Measurements from ENCODE around the gene FAM151A. TPM values are rescaled to one million over a fixed set of nuclear protein-coding genes. Genes with fewer than 3 reads are reported as not detected.

Gene FAM151A
- total RNA-seq, 1 donor from 2014 or later = not detected

GRCh38 chr1:54577612-54578011 is 45.7 kb downstream of the FAM151A start:
- no peak for TF ChIP-seq CTCF (IDR thresholded peaks at IDR 0.05; ENCODE audit: insufficient read depth, low read length, poor library complexity, severe bottlenecking)
- H3K27me3 ChIP-seq (ENCODE audit: control insufficient read depth, insufficient read depth, low read length) = peaks cover 6% of the 10 kb centered on the region
- H3K36me3 ChIP-seq (ENCODE audit: control insufficient read depth, insufficient read depth, low read length) = no peaks in the 10 kb centered on the region
- H3K4me3 ChIP-seq (ENCODE audit: low read depth, low read length) = no peak overlapping the region
- no peak for DNase-seq (ENCODE audit: low read depth)

GRCh38 chr1:54575605-54576290 is 47.6 kb downstream of the FAM151A start:
- DNase-seq (ENCODE audit: low read depth) = no peak
- Histone ChIP-seq H3K36me3 (ENCODE audit: control insufficient read depth, insufficient read depth, low read length) (no peaks in the 10 kb centered on the region), H3K27me3 (ENCODE audit: control insufficient read depth, insufficient read depth, low read length) (peaks cover 6% of the 10 kb centered on the region), H3K4me3 (ENCODE audit: low read depth, low read length) (no peak overlapping the region)
- no peak for TF ChIP-seq CTCF (IDR thresholded peaks at IDR 0.05; ENCODE audit: insufficient read depth, low read length, poor library complexity, severe bottlenecking)

GRCh38 chr1:54575161-54575560 is 48.2 kb downstream of the FAM151A start:
- no peak for TF ChIP-seq CTCF (IDR thresholded peaks at IDR 0.05; ENCODE audit: insufficient read depth, low read length, poor library complexity, severe bottlenecking)
- H3K4me3 ChIP-seq (ENCODE audit: low read depth, low read length) = no peak overlapping the region
- peaks cover 6% of the 10 kb centered on the region for H3K27me3 ChIP-seq (ENCODE audit: control insufficient read depth, insufficient read depth, low read length)
- H3K36me3 ChIP-seq (ENCODE audit: control insufficient read depth, insufficient read depth, low read length) = no peaks in the 10 kb centered on the region
- no peak for DNase-seq (ENCODE audit: low read depth)

GRCh38 chr1:54574158-54574778 is 49.1 kb downstream of the FAM151A start:
- peaks cover 6% of the 10 kb centered on the region for H3K27me3 ChIP-seq (ENCODE audit: control insufficient read depth, insufficient read depth, low read length)
- TF ChIP-seq CTCF (IDR thresholded peaks at IDR 0.05; ENCODE audit: insufficient read depth, low read length, poor library complexity, severe bottlenecking) = no peak
- no peak for DNase-seq (ENCODE audit: low read depth)
- H3K36me3 ChIP-seq (ENCODE audit: control insufficient read depth, insufficient read depth, low read length) = no peaks in the 10 kb centered on the region
- no peak overlapping the region for H3K4me3 ChIP-seq (ENCODE audit: low read depth, low read length)

GRCh38 chr1:54572542-54572850 is 50.8 kb downstream of the FAM151A start:
- Histone ChIP-seq H3K27me3 (ENCODE audit: control insufficient read depth, insufficient read depth, low read length) (peaks cover 6% of the 10 kb centered on the region), H3K36me3 (ENCODE audit: control insufficient read depth, insufficient read depth, low read length) (no peaks in the 10 kb centered on the region), H3K4me3 (ENCODE audit: low read depth, low read length) (no peak overlapping the region)
- no peak for DNase-seq (ENCODE audit: low read depth)
- no peak for TF ChIP-seq CTCF (IDR thresholded peaks at IDR 0.05; ENCODE audit: insufficient read depth, low read length, poor library complexity, severe bottlenecking)

Measured in kidney epithelial cell (primary cell).